GM19035 (cell line): ENCODE measurements around the gene MAN2A1.

ENCODE experiments used
- ATAC-seq: cut with Tn5 transposase; IDR thresholded peaks from one replicate; pipeline ENCODE4 v1.9.1; 2021; ENCODE audit not compliant: unreplicated experiment

The MAN2A1 gene

DNA sequence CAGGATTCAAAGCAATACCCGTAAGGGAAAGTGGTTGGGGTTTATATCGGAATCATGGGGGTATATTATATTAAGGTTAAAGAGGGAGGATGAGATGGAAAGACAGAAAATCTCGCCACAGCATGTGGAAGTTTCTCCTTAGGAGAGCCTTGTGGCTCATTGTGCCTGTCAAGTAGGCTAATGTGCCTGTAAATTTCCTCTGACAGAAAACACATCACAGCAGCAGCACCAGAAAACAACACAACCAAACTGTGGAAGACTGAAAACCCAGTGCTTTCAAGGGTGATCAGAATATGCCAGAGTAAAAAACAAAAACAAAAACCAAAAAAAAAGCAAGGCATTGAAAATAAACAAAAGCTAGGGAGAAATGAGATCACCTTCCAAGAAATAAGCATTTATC is 11.3 kb upstream of the MAN2A1 start:
- ATAC-seq: no peak

DNA sequence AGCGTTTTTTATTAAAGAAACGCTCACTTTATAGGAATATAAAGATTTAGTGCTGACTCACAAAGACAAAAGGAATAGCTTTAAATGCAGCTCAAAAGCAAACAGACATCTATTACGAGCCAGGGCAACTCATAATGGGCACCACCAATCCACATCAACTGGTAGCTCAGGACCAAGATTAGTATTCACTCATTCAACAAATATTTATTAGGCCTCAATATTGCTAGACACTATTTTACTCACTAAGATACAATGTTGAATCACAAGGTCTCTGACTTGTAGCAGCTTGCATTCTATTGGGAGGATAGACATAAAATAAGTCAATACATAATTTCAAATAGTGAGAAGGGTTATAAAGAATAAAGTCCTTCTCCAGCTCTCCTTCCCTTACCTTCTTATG is 8.0 kb upstream of the MAN2A1 start:
- no peak for ATAC-seq

DNA sequence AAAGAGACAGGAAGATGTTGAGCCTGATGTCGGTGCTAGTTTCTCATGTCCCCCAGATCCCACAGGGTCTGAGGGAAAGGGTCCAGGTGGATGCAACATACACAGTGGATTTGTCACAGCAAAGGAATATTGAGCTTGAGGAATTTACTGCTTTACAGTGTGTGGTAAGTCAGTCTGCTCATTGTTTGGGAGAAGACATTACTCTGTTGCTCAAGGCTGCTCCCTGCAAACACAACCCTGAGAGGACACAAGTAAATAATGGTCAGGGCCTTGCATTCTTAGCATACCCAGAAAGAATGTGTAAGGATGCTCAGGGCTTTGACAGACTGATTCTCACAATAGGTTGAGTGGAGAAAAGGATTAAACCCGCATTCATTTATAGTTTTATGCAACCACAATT is 7.3 kb upstream of the MAN2A1 start:
- ATAC-seq: no peak

- no peak for ATAC-seq
Measured at GRCh38 chr5:109685916-109686315, 3.8 kb upstream of the MAN2A1 start.

GRCh38 chr5:109688630-109688969 is 1.1 kb upstream of the MAN2A1 start:
- no peak for ATAC-seq

- ATAC-seq: peak; percentile 71
Measured at GRCh38 chr5:109688970-109689739, 572 bp upstream of the MAN2A1 start.

- ATAC-seq: peak; percentile 6
Measured at GRCh38 chr5:109690242-109690974, 681 bp downstream of the MAN2A1 start.

GRCh38 chr5:109690975-109691574 is 1.3 kb downstream of the MAN2A1 start:
- peak; percentile 15 for ATAC-seq

- ATAC-seq: no peak
Measured at GRCh38 chr5:109691996-109692395, 2.3 kb downstream of the MAN2A1 start.

DNA sequence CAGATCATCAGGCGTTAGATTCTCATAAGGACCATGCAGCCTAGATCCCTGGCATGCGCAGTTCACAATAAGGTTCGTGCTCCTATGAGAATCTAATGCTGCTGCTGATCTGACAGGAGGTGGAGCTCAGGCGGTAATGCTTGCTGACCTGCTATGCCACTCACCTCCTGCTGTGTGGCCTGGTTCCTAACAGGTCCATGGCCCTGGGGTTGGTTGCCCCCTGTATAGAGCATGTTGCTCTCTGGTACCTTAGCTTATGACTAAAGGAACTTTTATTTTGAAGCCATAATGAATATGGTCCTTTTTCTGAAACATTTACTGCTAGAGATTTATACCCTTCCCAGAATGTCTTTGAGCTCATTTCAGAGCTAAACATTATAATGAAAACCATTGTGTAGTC is 3.1 kb downstream of the MAN2A1 start:
- ATAC-seq: no peak

DNA sequence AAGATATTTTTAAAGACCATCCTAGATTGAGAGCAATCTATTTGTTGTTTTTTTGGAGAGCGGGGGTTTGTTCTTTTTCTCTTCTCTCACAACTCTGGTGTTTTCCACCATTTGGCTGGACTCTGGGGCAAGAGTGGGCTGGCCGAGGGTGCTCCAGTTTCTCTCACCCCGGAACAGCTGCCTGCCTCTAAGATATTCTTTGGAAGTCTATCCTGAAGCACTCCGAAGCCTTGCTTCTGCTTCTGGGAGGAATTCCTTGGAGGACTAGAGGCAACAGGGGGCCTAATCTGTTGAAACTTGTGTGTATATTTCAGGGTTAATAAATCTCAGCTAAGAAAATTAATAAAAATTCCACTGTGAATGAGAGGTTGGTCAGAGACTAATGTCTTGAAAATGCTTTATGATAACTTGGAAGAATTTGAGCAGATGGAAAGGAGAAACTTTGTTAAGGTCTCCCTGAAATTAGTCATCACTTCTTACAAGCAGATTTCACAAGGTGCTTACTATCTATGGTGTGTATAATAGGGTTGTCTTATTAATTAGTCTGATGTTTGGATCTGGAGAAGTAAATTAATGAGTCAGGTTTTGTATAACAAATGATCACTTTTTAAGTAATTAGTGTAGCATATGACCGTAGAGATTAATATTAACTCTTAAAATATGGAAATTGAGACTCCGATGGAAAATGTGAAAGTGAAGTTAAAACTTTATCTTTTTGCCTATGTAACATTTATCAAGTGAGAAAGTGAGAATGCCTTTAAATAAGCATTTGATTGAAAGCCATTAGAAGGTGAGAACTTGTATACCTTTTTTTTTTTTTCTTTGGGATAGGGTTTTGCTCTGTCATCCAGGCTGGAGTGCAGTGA is 4.0 kb downstream of the MAN2A1 start:
- no peak for ATAC-seq

DNA sequence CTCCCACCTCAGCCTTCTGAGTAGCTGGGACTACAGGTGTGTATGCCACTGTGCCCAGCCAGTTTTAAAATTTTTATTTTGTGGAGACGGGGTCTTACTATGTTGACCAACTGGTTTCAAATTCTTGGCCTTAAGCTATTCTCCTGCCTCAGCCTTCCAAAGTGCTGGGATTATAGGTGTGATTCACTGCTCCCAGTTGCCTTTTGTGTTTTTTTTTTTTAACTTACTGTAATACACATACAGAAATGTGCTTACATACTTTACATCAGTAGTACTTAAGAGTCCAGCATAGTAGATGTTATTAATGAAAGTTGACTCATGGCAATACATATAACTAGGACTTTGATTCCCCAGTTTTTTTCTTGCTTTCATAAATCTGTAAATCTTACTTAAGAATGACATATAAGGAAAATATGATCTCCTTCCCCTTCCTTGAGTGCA is 4.7 kb downstream of the MAN2A1 start:
- no peak for ATAC-seq

- peak; percentile 49 for ATAC-seq
Measured at GRCh38 chr5:109695005-109695926, 5.5 kb downstream of the MAN2A1 start.

GRCh38 chr5:109697339-109697738 is 7.6 kb downstream of the MAN2A1 start:
- ATAC-seq: no peak

DNA sequence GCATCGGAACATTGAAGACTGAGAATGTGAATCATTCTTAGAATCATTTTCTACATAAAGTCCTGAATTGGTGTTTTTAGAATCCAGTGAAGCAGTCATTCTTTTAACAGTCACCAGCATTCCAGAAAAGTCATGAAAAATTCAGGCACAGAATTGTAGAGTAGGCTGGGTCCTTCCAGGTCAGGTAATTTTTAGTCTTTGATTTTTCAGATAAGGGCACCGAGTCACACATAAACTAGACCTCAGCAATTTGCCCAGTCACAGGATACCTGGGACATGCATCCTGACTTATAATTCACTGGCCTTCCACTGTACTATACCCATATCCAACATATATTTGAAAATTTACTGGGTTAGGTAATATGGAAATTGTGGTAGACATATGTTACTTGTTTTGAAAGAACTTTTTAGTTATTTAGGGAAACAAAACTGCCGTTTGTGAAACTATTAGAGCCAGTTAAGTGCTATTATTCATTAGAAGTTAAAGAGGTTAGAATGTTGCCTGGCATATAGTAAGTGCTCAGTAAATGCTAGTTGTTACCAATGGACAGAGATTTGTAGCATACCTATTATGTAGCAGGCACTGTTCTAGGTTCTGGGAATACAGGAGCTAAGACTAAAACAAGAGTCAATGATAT is 10.9 kb downstream of the MAN2A1 start:
- ATAC-seq: no peak

DNA sequence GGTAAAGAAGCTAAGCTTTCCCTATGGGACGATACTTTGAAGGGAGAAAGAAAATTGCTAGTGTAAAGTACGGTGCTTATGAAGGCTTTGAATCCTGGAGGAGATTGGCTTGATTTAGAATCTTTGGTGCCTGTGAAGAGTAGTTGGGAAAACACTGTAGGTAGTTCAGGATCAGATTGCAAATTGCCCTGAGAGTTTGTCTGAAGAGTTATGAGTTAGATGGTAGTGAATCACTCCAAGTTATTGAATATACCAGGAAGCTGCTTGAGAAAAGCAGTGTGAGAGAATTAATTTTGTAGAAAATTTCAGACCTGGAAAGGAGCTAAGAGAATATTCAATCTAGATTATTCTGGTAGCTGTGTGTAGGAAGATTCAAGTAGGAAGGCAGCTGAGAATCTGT is 11.5 kb downstream of the MAN2A1 start:
- no peak for ATAC-seq

GRCh38 chr5:109701792-109702191 is 12.1 kb downstream of the MAN2A1 start:
- no peak for ATAC-seq

- ATAC-seq: no peak
Measured at GRCh38 chr5:109703166-109703565, 13.4 kb downstream of the MAN2A1 start.

DNA sequence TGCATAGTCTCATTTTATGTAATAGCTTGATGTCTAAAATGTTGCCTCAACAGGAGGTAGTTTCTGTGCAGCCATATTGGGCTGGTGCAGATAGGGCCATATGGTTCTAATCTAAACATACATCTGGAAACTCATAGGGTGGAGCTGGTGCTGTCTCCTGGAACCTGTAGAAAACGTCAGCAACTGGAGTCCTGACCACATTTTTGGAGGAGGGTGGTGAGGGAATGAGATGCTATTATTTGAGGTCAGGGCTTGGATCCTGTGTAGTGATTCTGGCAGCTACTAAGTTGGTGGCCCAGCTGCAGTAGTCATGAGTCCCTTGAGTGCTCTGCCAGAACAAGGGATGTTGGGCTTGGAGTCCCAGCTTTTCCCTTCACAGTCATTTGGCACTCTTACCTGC is 14.1 kb downstream of the MAN2A1 start:
- no peak for ATAC-seq
